B cell (primary cell): ENCODE measurements around the gene CCDC74B. TPM values are rescaled to one million over a fixed set of nuclear protein-coding genes. Genes with fewer than 3 reads are reported as not detected.
"Not testable (repeated sequence)": the region's sequence is repeated elsewhere in the genome, so short reads cannot be mapped to it uniquely, and the experiment has no call there.

Experiments
- ATAC-seq: fragments of 200-7000 bp; cut with Tn5 transposase; one replicate; pipeline ENCODE4 v1.10.0; 2021; ENCODE audit warnings: low read depth, mild to moderate bottlenecking, moderate number of reproducible peaks, moderate library complexity
- CTCF ChIA-PET: fragments of 350-600 bp; sonication (Branson Sonifier 250); formaldehyde crosslinking; loops from one replicate; lab custom pipeline; 2021; ENCODE audit warnings: antibody characterized with exemption, inconsistent platforms; lab: Charles Lee
- POLR2A ChIA-PET: fragments of 350-600 bp; sonication (Branson Sonifier 250); formaldehyde crosslinking; loops from one replicate; lab custom pipeline; 2021; ENCODE audit warnings: antibody characterized with exemption; lab: Charles Lee
- DNase-seq: peaks from one replicate; pipeline ENCODE4 v3.0.0; 2013
- H2AFZ ChIP-seq: 2 replicates; pipeline ENCODE4 v1.6.1; 2012; ENCODE audit warnings: mild to moderate bottlenecking, low read depth, low read length; ENCODE audit not compliant: insufficient read depth, poor library complexity, severe bottlenecking
- H3K27ac ChIP-seq, 2 donors: 1 replicate in 1 of 2; 2 replicates in 1 of 2; pipeline ENCODE4 v1.5.1; 2012 to 2013; ENCODE audit warnings: low read length in 2 of 2, mild to moderate bottlenecking in 2 of 2, moderate library complexity in 1 of 2
- H3K27me3 ChIP-seq, 4 experiments: fragments of 200-600 bp in 1 of 4; sonication (generic) in 1 of 4; replicated peaks in 1 of 4; 1 replicate in 2 of 4; 2 replicates in 2 of 4; pipeline versions ENCODE4 v1.6.1 to v1.7.0; 2013 to 2016; ENCODE audit warnings: low read length in 3 of 4, mild to moderate bottlenecking in 2 of 4, mixed read lengths in 1 of 4, moderate library complexity in 1 of 4; ENCODE audit not compliant: insufficient read depth in 4 of 4, control insufficient read depth in 3 of 4; ENCODE audit errors: control extremely low read depth in 1 of 4
- H3K36me3 ChIP-seq, 2 experiments: replicated peaks in 1 of 2; 1 replicate in 1 of 2; 2 replicates in 1 of 2; pipeline versions ENCODE4 v1.6.1 to v1.7.1; 2013; ENCODE audit warnings: low read length in 1 of 2; ENCODE audit not compliant: insufficient read depth in 2 of 2, control insufficient read depth in 1 of 2; ENCODE audit errors: control extremely low read depth in 1 of 2, extremely low read depth in 1 of 2
- H3K4me1 ChIP-seq, 2 donors: fragments of 200-600 bp in 1 of 2; sonication (generic) in 1 of 2; 1 replicate in 1 of 2; 2 replicates in 1 of 2; pipeline versions ENCODE4 v1.5.1 to v1.6.1; 2013 to 2017; ENCODE audit warnings: low read length in 2 of 2; ENCODE audit not compliant: control insufficient read depth in 2 of 2, insufficient read depth in 2 of 2
- H3K4me2 ChIP-seq: replicated peaks from 2 replicates; pipeline ENCODE3; 2012; ENCODE audit warnings: mild to moderate bottlenecking, low read depth, low read length; ENCODE audit not compliant: poor library complexity, severe bottlenecking
- H3K4me3 ChIP-seq, 5 experiments: fragments of 200-600 bp in 1 of 5; sonication (generic) in 1 of 5; 1 replicate in 3 of 5; 2 replicates in 2 of 5; pipeline versions ENCODE4 v1.5.1 to v1.7.0; 2011 to 2016; ENCODE audit warnings: low read length in 4 of 5, mild to moderate bottlenecking in 4 of 5, low read depth in 2 of 5, control low read depth in 1 of 5, moderate library complexity in 1 of 5; ENCODE audit not compliant: insufficient read depth in 1 of 5; ENCODE audit errors: control extremely low read depth in 1 of 5, extremely low read depth in 1 of 5
- H3K79me2 ChIP-seq: fragments of 200-600 bp; sonication (generic); one replicate; pipeline ENCODE4 v1.6.0; 2016; ENCODE audit warnings: low read length; ENCODE audit not compliant: control insufficient read depth, insufficient read depth
- H3K9ac ChIP-seq: fragments of 200-600 bp; sonication (generic); 2 replicates; pipeline ENCODE4 v1.6.1; 2017; ENCODE audit warnings: mild to moderate bottlenecking, low read length, moderate library complexity
- H3K9me3 ChIP-seq, 3 donors: one replicate each; pipeline versions ENCODE4 v1.6.1 to v1.7.1; 2013; ENCODE audit warnings: low read length in 2 of 3; ENCODE audit not compliant: control insufficient read depth in 2 of 3, insufficient read depth in 1 of 3; ENCODE audit errors: control extremely low read depth in 1 of 3
- H4K20me1 ChIP-seq: 2 replicates; pipeline ENCODE4 v1.6.0; 2012; ENCODE audit warnings: mild to moderate bottlenecking, low read length; ENCODE audit not compliant: insufficient read depth, control insufficient read depth, poor library complexity, severe bottlenecking
- H3K27ac Mint-ChIP-seq: one replicate; pipeline ENCODE4 v1.8.0; 2021; ENCODE audit warnings: mixed read lengths
- H3K27me3 Mint-ChIP-seq: one replicate; pipeline ENCODE4 v1.8.0; 2021; ENCODE audit warnings: mixed read lengths
- H3K4me1 Mint-ChIP-seq: one replicate; pipeline ENCODE4 v1.8.0; 2021; ENCODE audit warnings: mixed read lengths
- H3K4me3 Mint-ChIP-seq: one replicate; pipeline ENCODE4 v1.8.0; 2021; ENCODE audit warnings: mixed read lengths
- H3K9me3 Mint-ChIP-seq: one replicate; pipeline ENCODE4 v1.8.0; 2022; ENCODE audit warnings: mixed read lengths; ENCODE audit not compliant: insufficient read depth
- CTCF ChIP-seq: fragments of 200-600 bp; IDR thresholded peaks from one replicate; pipeline ENCODE4 v1.8.0; 2022; ENCODE audit warnings: antibody characterized with exemption, mild to moderate bottlenecking
- EZH2 ChIP-seq: IDR thresholded peaks from 2 replicates; pipeline ENCODE4 v1.6.1; 2012; ENCODE audit warnings: borderline replicate concordance, low read depth, mild to moderate bottlenecking, moderate library complexity, low read length; ENCODE audit not compliant: insufficient read depth, poor library complexity, severe bottlenecking
- WGBS: methylation state at CpG from one replicate; pipeline ENCODE4 v1.1.5; 2013; ENCODE audit warnings: missing lambda C conversion rate; ENCODE audit not compliant: insufficient coverage; 5-methylcytosine and 5-hydroxymethylcytosine counted together
- intact Hi-C: fragments of 100-400 bp; cut with micrococcal nuclease; formaldehyde crosslinking; loops from one replicate; pipeline ENCODE4 v1.10.0; 2022
- polyA plus RNA-seq: library from polyadenylated mRNA; depleted of rRNA; stranded (reverse); fragments of >200 nt; gene quantifications from 2 replicates; pipeline ENCODE4 v1.2.3, GENCODE V29; 2012
- total RNA-seq, 2 donors: library from RNA; stranded (reverse); fragments of 120-200 nt in 1 of 2; gene quantifications; 1 replicate in 1 of 2; 2 replicates in 1 of 2; pipeline versions ENCODE4 v1.2.3 to v1.2.4, GENCODE V29; 2013 to 2022

Gene CCDC74B
- total and polyA plus RNA-seq, 2 donors (not counting 1 experiment from before 2014, with no cell fraction given): 1.1 to 1.4 TPM

GRCh38 chr2:130165293-130166016, 20.5 kb upstream of the CCDC74B start:
- H3K4me2 ChIP-seq: no peak overlapping the region
- H3K27ac ChIP-seq: no peak overlapping the region
- no peaks in the 10 kb centered on the region for H4K20me1 ChIP-seq
- H3K4me1 ChIP-seq: no peaks in the 10 kb centered on the region
- intact Hi-C loops: no loop called here
- H3K27me3 ChIP-seq: no peaks in the 10 kb centered on the region
- 100% methylated on average over 2 of the region's 8 CpGs for WGBS
- DNase-seq: no peak
- TF ChIP-seq EZH2: no peak
- no peak for TF ChIP-seq CTCF
- no peak overlapping the region for H3K4me3 ChIP-seq
- Mint-ChIP-seq H3K9me3 (no peaks in the 10 kb centered on the region), H3K27me3 (no peaks in the 10 kb centered on the region), H3K27ac (no peak overlapping the region), H3K4me3 (no peak overlapping the region), H3K4me1 (no peaks in the 10 kb centered on the region)
- H3K9me3 ChIP-seq: no peaks in the 10 kb centered on the region
- no peak overlapping the region for H2AFZ ChIP-seq
- ChIA-PET POLR2A (no interaction called here), CTCF (no interaction called here)
- H3K36me3 ChIP-seq: peaks cover 2 to 39% of the 10 kb centered on the region in 2 experiments
- H3K9ac ChIP-seq: no peak overlapping the region
- no peaks in the 10 kb centered on the region for H3K79me2 ChIP-seq
- no peak for ATAC-seq

GRCh38 chr2:130162968-130163367, 18.1 kb upstream of the CCDC74B start:
- H3K36me3 ChIP-seq: peaks cover 2 to 31% of the 10 kb centered on the region in 2 experiments
- H3K9me3 ChIP-seq: peaks cover 0 to 2% (median 0%) of the 10 kb centered on the region in 3 donors
- no peaks in the 10 kb centered on the region for H3K79me2 ChIP-seq
- H3K4me3 ChIP-seq: no peak overlapping the region
- Mint-ChIP-seq H3K4me1 (peaks cover 15% of the 10 kb centered on the region), H3K9me3 (no peaks in the 10 kb centered on the region), H3K4me3 (no peak overlapping the region), H3K27me3 (no peaks in the 10 kb centered on the region), H3K27ac (no peak overlapping the region)
- no peak overlapping the region for H3K4me2 ChIP-seq
- 96% methylated on average over 8 of the region's 9 CpGs for WGBS
- CTCF ChIA-PET: no interaction called here
- POLR2A ChIA-PET: no interaction called here
- intact Hi-C loops: no loop called here
- H3K4me1 ChIP-seq: peaks cover 12 to 16% of the 10 kb centered on the region in 2 donors
- H3K27ac ChIP-seq: no peak overlapping the region
- no peak overlapping the region for H3K9ac ChIP-seq
- TF ChIP-seq EZH2 (no peak), CTCF (no peak)
- ATAC-seq (no peak), DNase-seq (no peak)
- no peak overlapping the region for H2AFZ ChIP-seq
- H4K20me1 ChIP-seq: no peaks in the 10 kb centered on the region
- no peaks in the 10 kb centered on the region for H3K27me3 ChIP-seq

- H3K4me2 ChIP-seq, H3K9me3 ChIP-seq, H3K27ac Mint-ChIP-seq, H4K20me1 ChIP-seq, H3K27me3 ChIP-seq, H2AFZ ChIP-seq, CTCF ChIA-PET, H3K27ac ChIP-seq, H3K4me3 ChIP-seq, POLR2A ChIA-PET, H3K4me3 Mint-ChIP-seq, DNase-seq, H3K9me3 Mint-ChIP-seq, H3K27me3 Mint-ChIP-seq, H3K9ac ChIP-seq, intact Hi-C loops, H3K79me2 ChIP-seq, ATAC-seq: not testable (repeated sequence)
- peaks cover 20% of the 10 kb centered on the region for H3K4me1 Mint-ChIP-seq
- WGBS: 96% methylated on average over 3 of the region's 7 CpGs
- H3K36me3 ChIP-seq: peaks cover 2 to 27% of the 10 kb centered on the region in 2 experiments
- peaks cover 17 to 21% of the 10 kb centered on the region in 2 donors for H3K4me1 ChIP-seq
Measured at GRCh38 chr2:130162486-130162885, 17.6 kb upstream of the CCDC74B start.
